GM12875 (cell line): ENCODE results near the gene MST1.

Experiments used
- H3K4me3 ChIP-seq: one replicate; pipeline ENCODE4 v1.5.1; 2011; ENCODE audit warnings: low read depth, low read length, control low read depth
- TF ChIP-seq, protein P1 (sequence below): IDR thresholded peaks from 2 replicates; pipeline ENCODE4 v1.5.1; 2011; ENCODE audit warnings: low read depth, mild to moderate bottlenecking, control low read depth, inconsistent platforms, low read length, moderate library complexity, borderline replicate concordance; ENCODE audit not compliant: insufficient read depth

The MST1 gene

DNA sequence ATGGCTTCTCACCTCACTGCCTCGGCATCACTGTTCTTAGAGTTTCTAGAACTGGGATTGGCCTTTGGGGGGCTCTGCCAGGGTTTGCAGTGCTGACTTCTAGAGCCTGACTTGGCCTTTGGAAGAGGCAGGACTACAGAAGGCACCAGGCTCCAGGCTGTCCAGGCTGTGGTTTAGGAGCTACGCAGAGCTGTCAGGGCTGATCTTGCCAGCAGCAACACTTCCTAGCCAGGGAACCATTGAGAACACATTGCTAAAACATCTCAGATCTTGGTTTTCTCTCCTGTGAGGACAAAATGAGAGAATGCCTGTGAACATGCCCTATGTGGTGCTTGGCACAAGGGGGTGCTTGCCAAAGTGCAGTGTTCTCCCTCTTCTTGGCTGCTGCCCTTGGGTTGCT is 49.7 kb downstream of the MST1 start:
- TF ChIP-seq, protein P1, sequence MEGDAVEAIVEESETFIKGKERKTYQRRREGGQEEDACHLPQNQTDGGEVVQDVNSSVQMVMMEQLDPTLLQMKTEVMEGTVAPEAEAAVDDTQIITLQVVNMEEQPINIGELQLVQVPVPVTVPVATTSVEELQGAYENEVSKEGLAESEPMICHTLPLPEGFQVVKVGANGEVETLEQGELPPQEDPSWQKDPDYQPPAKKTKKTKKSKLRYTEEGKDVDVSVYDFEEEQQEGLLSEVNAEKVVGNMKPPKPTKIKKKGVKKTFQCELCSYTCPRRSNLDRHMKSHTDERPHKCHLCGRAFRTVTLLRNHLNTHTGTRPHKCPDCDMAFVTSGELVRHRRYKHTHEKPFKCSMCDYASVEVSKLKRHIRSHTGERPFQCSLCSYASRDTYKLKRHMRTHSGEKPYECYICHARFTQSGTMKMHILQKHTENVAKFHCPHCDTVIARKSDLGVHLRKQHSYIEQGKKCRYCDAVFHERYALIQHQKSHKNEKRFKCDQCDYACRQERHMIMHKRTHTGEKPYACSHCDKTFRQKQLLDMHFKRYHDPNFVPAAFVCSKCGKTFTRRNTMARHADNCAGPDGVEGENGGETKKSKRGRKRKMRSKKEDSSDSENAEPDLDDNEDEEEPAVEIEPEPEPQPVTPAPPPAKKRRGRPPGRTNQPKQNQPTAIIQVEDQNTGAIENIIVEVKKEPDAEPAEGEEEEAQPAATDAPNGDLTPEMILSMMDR: no peak
- no peak overlapping the region for H3K4me3 ChIP-seq

DNA sequence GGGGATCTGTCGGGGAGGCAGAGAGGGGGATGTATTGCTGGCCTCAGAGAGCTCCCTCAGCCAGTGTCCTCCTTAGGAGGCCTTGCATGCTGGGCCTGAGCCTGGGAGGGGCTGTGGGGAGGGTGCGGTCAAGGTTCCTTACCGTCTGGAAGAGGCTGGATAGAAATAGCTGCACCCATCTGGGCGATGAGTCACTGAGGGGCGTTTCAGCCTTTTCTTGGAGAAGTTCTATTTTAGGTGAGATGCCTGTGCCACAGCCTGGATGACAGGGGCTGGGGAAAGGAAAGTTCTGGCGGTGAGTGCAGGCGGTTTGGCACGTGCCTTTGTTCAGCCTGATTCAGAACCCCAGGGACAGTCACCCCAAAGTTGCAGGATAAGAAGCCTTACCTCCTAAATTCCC is 50.8 kb downstream of the MST1 start:
- TF ChIP-seq, protein P1: no peak
- H3K4me3 ChIP-seq: no peak overlapping the region

DNA sequence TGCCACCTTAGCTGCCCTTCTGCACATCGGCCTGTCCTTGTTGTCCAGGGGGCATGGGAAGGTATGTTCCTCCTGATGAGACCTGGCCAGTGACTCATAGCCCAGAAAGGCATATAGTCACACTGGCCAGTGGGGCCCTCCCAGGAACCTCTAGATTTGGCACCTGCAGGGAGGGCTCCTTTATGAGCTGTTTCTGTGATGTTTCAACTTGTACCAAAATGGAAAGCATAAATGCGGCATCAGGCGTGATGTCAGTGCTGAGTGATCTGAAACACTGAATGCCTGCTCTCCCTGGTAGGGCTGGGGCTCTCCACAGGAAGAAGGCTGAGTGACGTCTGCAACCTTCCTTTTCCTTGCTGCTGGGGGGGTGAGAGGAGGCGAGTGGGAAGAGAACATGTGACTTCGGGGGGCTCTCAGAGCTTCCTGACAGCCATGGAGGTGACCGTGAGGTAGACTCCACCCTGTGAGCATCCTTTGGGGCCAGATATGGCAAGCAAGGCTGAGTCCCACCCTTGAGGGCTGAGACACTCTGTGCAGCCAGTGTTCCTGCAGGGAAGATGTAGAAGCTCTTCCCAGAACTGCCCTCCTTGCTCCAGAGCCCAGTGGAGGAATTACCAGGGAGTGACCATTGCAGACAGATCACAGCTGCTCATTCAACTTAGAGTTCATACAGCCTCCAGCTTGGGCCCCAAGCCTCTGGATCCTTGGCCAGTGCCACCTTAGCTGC is 52.2 kb downstream of the MST1 start:
- TF ChIP-seq, protein P1: no peak
- no peak overlapping the region for H3K4me3 ChIP-seq

DNA sequence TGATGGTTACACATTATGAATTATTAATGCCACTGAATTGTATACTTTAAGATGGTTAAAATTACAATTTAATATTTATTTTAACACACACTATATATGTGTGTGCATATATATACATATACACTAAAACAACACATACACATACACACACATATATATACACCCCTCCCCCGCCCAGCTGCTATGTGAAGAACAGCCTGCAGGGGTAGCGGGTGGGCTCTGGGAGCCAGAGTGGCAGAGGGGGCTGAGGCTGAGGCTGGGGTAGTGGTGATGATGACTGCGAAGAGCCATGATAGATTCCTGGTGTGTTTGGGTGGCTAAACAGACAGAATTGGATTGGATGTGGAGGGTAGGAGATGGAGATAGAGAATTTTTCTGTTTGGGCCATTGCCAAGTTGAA is 54.5 kb downstream of the MST1 start:
- TF ChIP-seq, protein P1: no peak
- no peak overlapping the region for H3K4me3 ChIP-seq
